Lung (tissue), 12 donors: ENCODE results near the gene HEATR9. TPM values are rescaled to one million over a fixed set of nuclear protein-coding genes. Genes with fewer than 3 reads are reported as not detected.

Source experiments
- ATAC-seq: fragments of 200-7000 bp; cut with Tn5 transposase; one replicate; pipeline ENCODE4 v1.9.1; 2020; ENCODE audit warnings: moderate number of reproducible peaks; ENCODE audit not compliant: insufficient read depth, low FRiP score
- DNase-seq, 3 donors: peaks; one replicate each; pipeline ENCODE4 v3.0.0-alpha.2; 2013 to 2017
- H3K27ac ChIP-seq, 2 donors: one replicate each; pipeline ENCODE4 v1.5.1; 2013; ENCODE audit warnings: mild to moderate bottlenecking in 2 of 2, moderate library complexity in 2 of 2, control low read depth in 1 of 2, inconsistent platforms in 1 of 2, low read depth in 1 of 2, low read length in 1 of 2
- H3K27me3 ChIP-seq, 3 donors: one replicate each; pipeline ENCODE4 v1.5.1; 2013; ENCODE audit warnings: low read length in 2 of 3; ENCODE audit not compliant: control insufficient read depth in 3 of 3, insufficient read depth in 3 of 3
- H3K36me3 ChIP-seq, 4 donors: one replicate each; pipeline ENCODE4 v1.5.1; 2013; ENCODE audit warnings: low read length in 4 of 4, mild to moderate bottlenecking in 1 of 4, moderate library complexity in 1 of 4; ENCODE audit not compliant: control insufficient read depth in 4 of 4, insufficient read depth in 4 of 4
- H3K4me1 ChIP-seq, 5 donors: one replicate each; pipeline ENCODE4 v1.5.1; 2013; ENCODE audit warnings: low read length in 5 of 5, mild to moderate bottlenecking in 2 of 5, moderate library complexity in 1 of 5; ENCODE audit not compliant: control insufficient read depth in 5 of 5, insufficient read depth in 5 of 5
- H3K4me3 ChIP-seq: one replicate; pipeline ENCODE4 v1.5.1; 2013; ENCODE audit warnings: mild to moderate bottlenecking, control low read depth, moderate library complexity
- H3K9ac ChIP-seq, 2 donors: one replicate each; pipeline ENCODE4 v1.5.1; 2013; ENCODE audit warnings: low read length in 2 of 2, control low read depth in 1 of 2; ENCODE audit not compliant: insufficient read depth in 1 of 2
- H3K9me3 ChIP-seq, 4 donors: one replicate each; pipeline ENCODE4 v1.5.1; 2013; ENCODE audit warnings: low read length in 3 of 4, mild to moderate bottlenecking in 1 of 4, moderate library complexity in 1 of 4; ENCODE audit not compliant: control insufficient read depth in 4 of 4, insufficient read depth in 3 of 4
- WGBS, 2 donors: extraction: QIAGEN DNeasy Blood & Tissue Kit; methylation state at CpG; one replicate each; pipeline ENCODE4 v1.1.7; 2013; 5-methylcytosine and 5-hydroxymethylcytosine counted together
- polyA plus RNA-seq, 2 donors: library from polyadenylated mRNA; stranded (reverse); fragments of 200-250 nt; gene quantifications; one replicate each; pipeline ENCODE4 v1.2.1, GENCODE V29; 2013
- total RNA-seq, 2 donors: library from RNA; depleted of rRNA in 1 of 2; stranded (reverse); fragments of >200 nt in 1 of 2; gene quantifications; one replicate each; pipeline ENCODE4 v1.2.1, GENCODE V29; 2014 to 2021
- TF ChIP-seq, protein P1 (sequence below): IDR thresholded peaks from 2 replicates; pipeline ENCODE4 v1.5.1; 2012; ENCODE audit warnings: mild to moderate bottlenecking; ENCODE audit errors: control extremely low read depth, extremely low read depth
- donor health status: control.
- donor health status: control.
- donor health status: Bipolar disorder and iron deficiency.
- donor health status: healthy.
- donor health status: DM: yes; HTN: yes; CAD: no.

HEATR9 gene
- total and polyA plus RNA-seq, 4 donors, result 0.05 to 0.17 TPM; not detected in 2

DNA sequence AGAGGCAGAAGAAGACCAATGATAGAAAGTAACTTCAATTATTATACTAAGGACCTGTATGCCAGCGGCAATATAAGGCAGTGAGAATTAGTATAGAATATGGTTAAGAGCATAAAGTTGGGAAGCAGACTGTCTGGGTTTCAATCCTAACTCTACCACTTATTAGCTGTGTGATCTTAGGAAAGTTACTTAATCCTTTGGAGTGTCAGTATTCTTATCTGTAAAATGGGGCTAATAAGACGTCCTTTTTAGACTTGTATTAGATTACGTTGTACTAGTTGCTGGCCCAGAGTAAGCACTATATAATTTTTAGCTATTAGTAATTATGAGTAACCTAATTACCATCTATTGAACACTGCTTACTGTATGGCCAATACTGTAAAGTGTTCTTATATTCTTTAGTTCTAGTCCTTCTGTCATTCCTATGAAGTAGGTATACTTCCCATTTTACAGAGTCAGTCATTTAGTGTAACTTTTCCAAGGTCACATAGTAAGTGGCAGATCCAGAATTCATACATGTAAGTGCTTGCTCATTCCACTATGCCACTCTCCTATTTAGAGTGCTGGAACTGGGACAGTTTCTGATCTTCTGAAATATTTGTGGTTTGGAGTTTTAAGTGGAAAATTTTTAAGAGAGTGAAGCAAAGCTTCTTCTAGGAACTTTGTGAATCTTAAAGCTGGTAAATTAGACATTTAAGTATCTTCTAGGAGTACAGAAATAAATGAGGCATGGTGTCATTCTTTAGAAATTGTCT lies 22.5 kb downstream of the HEATR9 start:
- TF ChIP-seq, protein P1, sequence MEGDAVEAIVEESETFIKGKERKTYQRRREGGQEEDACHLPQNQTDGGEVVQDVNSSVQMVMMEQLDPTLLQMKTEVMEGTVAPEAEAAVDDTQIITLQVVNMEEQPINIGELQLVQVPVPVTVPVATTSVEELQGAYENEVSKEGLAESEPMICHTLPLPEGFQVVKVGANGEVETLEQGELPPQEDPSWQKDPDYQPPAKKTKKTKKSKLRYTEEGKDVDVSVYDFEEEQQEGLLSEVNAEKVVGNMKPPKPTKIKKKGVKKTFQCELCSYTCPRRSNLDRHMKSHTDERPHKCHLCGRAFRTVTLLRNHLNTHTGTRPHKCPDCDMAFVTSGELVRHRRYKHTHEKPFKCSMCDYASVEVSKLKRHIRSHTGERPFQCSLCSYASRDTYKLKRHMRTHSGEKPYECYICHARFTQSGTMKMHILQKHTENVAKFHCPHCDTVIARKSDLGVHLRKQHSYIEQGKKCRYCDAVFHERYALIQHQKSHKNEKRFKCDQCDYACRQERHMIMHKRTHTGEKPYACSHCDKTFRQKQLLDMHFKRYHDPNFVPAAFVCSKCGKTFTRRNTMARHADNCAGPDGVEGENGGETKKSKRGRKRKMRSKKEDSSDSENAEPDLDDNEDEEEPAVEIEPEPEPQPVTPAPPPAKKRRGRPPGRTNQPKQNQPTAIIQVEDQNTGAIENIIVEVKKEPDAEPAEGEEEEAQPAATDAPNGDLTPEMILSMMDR, result no peak
- Histone ChIP-seq H3K4me3 (no peak overlapping the region), H3K27ac (no peak overlapping the region), H3K36me3 (peaks cover 37 to 66% (median 48%) of the 10 kb centered on the region in 4 donors), H3K9me3 (no peaks in the 10 kb centered on the region), H3K4me1 (no peaks in the 10 kb centered on the region), H3K9ac (no peak overlapping the region), H3K27me3 (no peaks in the 10 kb centered on the region)
- ATAC-seq (no peak), DNase-seq (no peak)
- WGBS, 2 donors, result 94% methylated on average over 3 of the region's 3 CpGs

DNA sequence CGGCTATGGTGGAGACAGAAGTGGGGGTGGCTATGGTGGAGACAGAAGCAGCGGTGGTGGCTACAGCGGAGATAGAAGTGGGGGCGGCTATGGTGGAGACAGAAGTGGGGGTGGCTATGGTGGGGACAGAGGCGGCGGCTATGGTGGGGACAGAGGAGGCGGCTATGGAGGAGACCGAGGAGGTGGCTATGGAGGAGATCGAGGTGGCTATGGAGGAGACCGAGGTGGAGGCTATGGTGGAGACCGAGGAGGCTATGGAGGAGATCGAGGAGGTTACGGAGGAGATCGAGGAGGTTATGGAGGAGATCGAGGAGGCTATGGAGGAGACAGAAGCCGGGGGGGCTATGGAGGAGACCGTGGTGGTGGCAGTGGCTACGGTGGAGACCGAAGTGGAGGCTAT lies 24.1 kb downstream of the HEATR9 start:
- WGBS, 2 donors, result 97% methylated on average over 19 of the region's 19 CpGs
- TF ChIP-seq, protein P1, result no peak
- no peak for DNase-seq

DNA sequence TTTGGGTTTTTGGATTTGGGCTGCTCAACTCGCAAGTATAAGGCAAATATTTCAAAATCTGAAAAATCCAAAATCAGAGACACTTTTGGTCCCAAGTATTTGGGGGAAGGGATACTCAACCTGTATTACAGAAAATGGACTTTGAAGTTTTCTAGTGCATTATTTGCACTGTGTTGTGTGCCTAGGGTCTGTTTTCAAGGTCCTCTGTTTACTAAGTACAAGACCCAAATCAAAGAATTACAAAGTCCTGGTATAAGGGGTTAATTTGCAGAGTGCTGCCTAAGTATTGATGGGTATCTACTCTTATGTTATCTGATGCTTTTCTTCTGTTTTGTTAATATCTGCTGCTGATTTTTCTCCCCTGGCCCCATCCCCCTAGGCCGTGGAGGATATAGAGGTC lies 25.0 kb downstream of the HEATR9 start:
- Histone ChIP-seq H3K27ac (no peak overlapping the region), H3K36me3 (peaks cover 40 to 73% (median 54%) of the 10 kb centered on the region in 4 donors), H3K4me1 (no peaks in the 10 kb centered on the region), H3K4me3 (no peak overlapping the region), H3K9ac (no peak overlapping the region), H3K27me3 (no peaks in the 10 kb centered on the region), H3K9me3 (no peaks in the 10 kb centered on the region)
- TF ChIP-seq, protein P1, result no peak
- 93 to 97% methylated on average over 2 of the region's 2 CpGs for WGBS, 2 donors
- no peak for DNase-seq
- no peak for ATAC-seq

More for the DNA sequence above, 24.1 kb downstream of the HEATR9 start:
- Histone ChIP-seq H3K9me3 (no peaks in the 10 kb centered on the region), H3K36me3 (peaks cover 39 to 70% (median 51%) of the 10 kb centered on the region in 4 donors), H3K4me1 (no peaks in the 10 kb centered on the region), H3K27ac (no peak overlapping the region), H3K9ac (no peak overlapping the region), H3K4me3 (no peak overlapping the region), H3K27me3 (no peaks in the 10 kb centered on the region)
- ATAC-seq, result no peak
